Adrenal gland (tissue), 5 donors: ENCODE results near the gene KCND2.

Experiments
- POLR2A ChIP-seq, 2 donors: fragments of 450-650 bp; IDR thresholded peaks; one replicate each; pipeline ENCODE4 v1.6.1; 2017; ENCODE audit warnings: antibody characterized with exemption in 2 of 2, mild to moderate bottlenecking in 2 of 2, moderate library complexity in 1 of 2
- TF ChIP-seq, protein P1 (sequence below), 6 experiments: fragments of 450-650 bp in 4 of 6; fragments of 200-600 bp in 2 of 6; sonication (generic) in 1 of 6; IDR thresholded peaks; 1 replicate in 5 of 6; 2 replicates in 1 of 6; pipeline versions ENCODE4 v1.5.1 to v1.8.0; 2016 to 2021; ENCODE audit warnings: antibody characterized with exemption in 6 of 6, mild to moderate bottlenecking in 2 of 6, moderate library complexity in 1 of 6
- donor health status: DM: no; HTN: no; CAD: no.

GRCh38 chr7:120233338-120233737 lies 39.6 kb upstream of the KCND2 start:
- TF ChIP-seq POLR2A (IDR thresholded peaks at IDR 0.05), result no peak
- TF ChIP-seq, protein P1, sequence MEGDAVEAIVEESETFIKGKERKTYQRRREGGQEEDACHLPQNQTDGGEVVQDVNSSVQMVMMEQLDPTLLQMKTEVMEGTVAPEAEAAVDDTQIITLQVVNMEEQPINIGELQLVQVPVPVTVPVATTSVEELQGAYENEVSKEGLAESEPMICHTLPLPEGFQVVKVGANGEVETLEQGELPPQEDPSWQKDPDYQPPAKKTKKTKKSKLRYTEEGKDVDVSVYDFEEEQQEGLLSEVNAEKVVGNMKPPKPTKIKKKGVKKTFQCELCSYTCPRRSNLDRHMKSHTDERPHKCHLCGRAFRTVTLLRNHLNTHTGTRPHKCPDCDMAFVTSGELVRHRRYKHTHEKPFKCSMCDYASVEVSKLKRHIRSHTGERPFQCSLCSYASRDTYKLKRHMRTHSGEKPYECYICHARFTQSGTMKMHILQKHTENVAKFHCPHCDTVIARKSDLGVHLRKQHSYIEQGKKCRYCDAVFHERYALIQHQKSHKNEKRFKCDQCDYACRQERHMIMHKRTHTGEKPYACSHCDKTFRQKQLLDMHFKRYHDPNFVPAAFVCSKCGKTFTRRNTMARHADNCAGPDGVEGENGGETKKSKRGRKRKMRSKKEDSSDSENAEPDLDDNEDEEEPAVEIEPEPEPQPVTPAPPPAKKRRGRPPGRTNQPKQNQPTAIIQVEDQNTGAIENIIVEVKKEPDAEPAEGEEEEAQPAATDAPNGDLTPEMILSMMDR (IDR thresholded peaks at IDR 0.05), result no peak
